HEK293 (cell line): ENCODE data around the gene LRBA.

Experiments
- CTCF ChIA-PET: fragments of 350-600 bp; formaldehyde crosslinking; extraction: SDS; loops from one replicate; lab custom pipeline; 2021; ENCODE audit warnings: antibody characterized with exemption; lab: Yijun Ruan, JAX
- POLR2A ChIA-PET: fragments of 300-600 bp; formaldehyde crosslinking; extraction: SDS; loops from one replicate; lab custom pipeline; 2020; ENCODE audit warnings: antibody characterized with exemption, inconsistent platforms; lab: Yijun Ruan, JAX
- H3K27ac ChIP-seq: fragments of 200-500 bp; sonication (Bioruptor generic); 2 replicates; pipeline ENCODE4 v1.5.1; 2014; ENCODE audit warnings: low read depth, low read length, control low read depth, inconsistent platforms; ENCODE audit errors: extremely low read depth
- H3K36me3 ChIP-seq, 2 experiments: fragments of 200-500 bp in 1 of 2; sonication (Bioruptor generic) in 1 of 2; 1 replicate in 1 of 2; 2 replicates in 1 of 2; pipeline ENCODE4 v1.5.1; 2014 to 2017; ENCODE audit warnings: inconsistent platforms in 2 of 2, low read length in 2 of 2; ENCODE audit not compliant: control insufficient read depth in 2 of 2, insufficient read depth in 1 of 2
- H3K4me1 ChIP-seq: fragments of 200-500 bp; sonication (Bioruptor generic); 2 replicates; pipeline ENCODE4 v1.5.1; 2014; ENCODE audit warnings: mild to moderate bottlenecking, low read length, inconsistent platforms; ENCODE audit not compliant: control insufficient read depth, insufficient read depth
- H3K4me3 ChIP-seq: 2 replicates; pipeline ENCODE4 v1.5.1; 2011; ENCODE audit warnings: low read depth, mild to moderate bottlenecking, control low read depth, low read length, moderate library complexity
- H3K9me3 ChIP-seq: fragments of 200-500 bp; sonication (Bioruptor generic); 2 replicates; pipeline ENCODE4 v1.5.1; 2014; ENCODE audit warnings: low read depth, low read length, inconsistent platforms; ENCODE audit not compliant: control insufficient read depth, insufficient read depth
- BCL11A ChIP-seq: fragments of 450-650 bp; formaldehyde crosslinking; IDR thresholded peaks from 2 replicates; pipeline ENCODE4 v1.5.1; 2016; ENCODE audit warnings: low read depth, missing biosample characterization, missing genetic modification characterization
- BCL11B ChIP-seq: fragments of 450-650 bp; formaldehyde crosslinking; IDR thresholded peaks from 2 replicates; pipeline ENCODE4 v1.5.1; 2016; ENCODE audit warnings: low read depth, missing biosample characterization, missing genetic modification characterization
- GLIS2 ChIP-seq: fragments of 450-650 bp; formaldehyde crosslinking; IDR thresholded peaks from 2 replicates; pipeline ENCODE4 v1.5.1; 2016; ENCODE audit warnings: missing biosample characterization, missing genetic modification characterization
- KLF16 ChIP-seq: fragments of 450-650 bp; formaldehyde crosslinking; IDR thresholded peaks from 2 replicates; pipeline ENCODE4 v1.5.1; 2017; ENCODE audit warnings: missing biosample characterization, missing genetic modification characterization
- SP3 ChIP-seq: fragments of 450-650 bp; formaldehyde crosslinking; IDR thresholded peaks from 2 replicates; pipeline ENCODE4 v1.5.1; 2016; ENCODE audit warnings: missing biosample characterization, missing genetic modification characterization
- ZBTB20 ChIP-seq: fragments of 450-650 bp; formaldehyde crosslinking; IDR thresholded peaks from 2 replicates; pipeline ENCODE4 v1.5.1; 2016; ENCODE audit warnings: missing biosample characterization, missing genetic modification characterization
- ZNF133 ChIP-seq: fragments of 450-650 bp; formaldehyde crosslinking; IDR thresholded peaks from 2 replicates; pipeline ENCODE4 v1.5.1; 2016; ENCODE audit warnings: missing biosample characterization, missing genetic modification characterization
- ZNF214 ChIP-seq: fragments of 450-650 bp; formaldehyde crosslinking; IDR thresholded peaks from 2 replicates; pipeline ENCODE4 v1.5.1; 2017; ENCODE audit warnings: missing biosample characterization, mild to moderate bottlenecking, missing genetic modification characterization, borderline replicate concordance
- ZNF404 ChIP-seq: fragments of 450-650 bp; formaldehyde crosslinking; IDR thresholded peaks from 2 replicates; pipeline ENCODE4 v1.5.1; 2017; ENCODE audit warnings: missing biosample characterization, missing genetic modification characterization
- ZNF530 ChIP-seq: fragments of 450-650 bp; formaldehyde crosslinking; IDR thresholded peaks from 2 replicates; pipeline ENCODE4 v1.5.1; 2016; ENCODE audit warnings: low read depth, missing biosample characterization, missing genetic modification characterization
- ZNF548 ChIP-seq: fragments of 450-650 bp; formaldehyde crosslinking; IDR thresholded peaks from 2 replicates; pipeline ENCODE4 v1.5.1; 2016; ENCODE audit warnings: missing biosample characterization, missing genetic modification characterization
- ZNF549 ChIP-seq: fragments of 450-650 bp; IDR thresholded peaks from 2 replicates; pipeline ENCODE4 v1.5.1; 2018; ENCODE audit warnings: missing biosample characterization, missing genetic modification characterization, mild to moderate bottlenecking, inconsistent platforms, moderate library complexity
- ZNF610 ChIP-seq: fragments of 450-650 bp; formaldehyde crosslinking; IDR thresholded peaks from 2 replicates; pipeline ENCODE4 v1.5.1; 2016; ENCODE audit warnings: missing biosample characterization, missing genetic modification characterization, borderline replicate concordance
- ZNF621 ChIP-seq: fragments of 450-650 bp; formaldehyde crosslinking; IDR thresholded peaks from 2 replicates; pipeline ENCODE4 v1.5.1; 2017; ENCODE audit warnings: missing biosample characterization, missing genetic modification characterization
- ZNF624 ChIP-seq: fragments of 450-650 bp; formaldehyde crosslinking; IDR thresholded peaks from 2 replicates; pipeline ENCODE4 v1.5.1; 2017; ENCODE audit warnings: missing biosample characterization, missing genetic modification characterization
- ZNF670 ChIP-seq: fragments of 450-650 bp; formaldehyde crosslinking; IDR thresholded peaks from 2 replicates; pipeline ENCODE4 v1.5.1; 2016; ENCODE audit warnings: missing biosample characterization, missing genetic modification characterization, low read depth
- ZNF792 ChIP-seq: fragments of 450-650 bp; formaldehyde crosslinking; IDR thresholded peaks from 2 replicates; pipeline ENCODE4 v1.5.1; 2016; ENCODE audit warnings: missing biosample characterization, missing genetic modification characterization
- TF ChIP-seq, protein P1 (sequence below): fragments of 450-650 bp; formaldehyde crosslinking; IDR thresholded peaks from 2 replicates; pipeline ENCODE4 v1.5.1; 2016; ENCODE audit warnings: missing biosample characterization, missing genetic modification characterization, borderline replicate concordance
- TF ChIP-seq, protein P2 (sequence below): fragments of 450-650 bp; formaldehyde crosslinking; conservative IDR thresholded peaks from 2 replicates; pipeline ENCODE4 v1.5.1; 2016; ENCODE audit warnings: low read depth, missing biosample characterization, missing genetic modification characterization
- TF ChIP-seq, protein P3 (sequence below): fragments of 450-650 bp; formaldehyde crosslinking; IDR thresholded peaks from 2 replicates; pipeline ENCODE4 v1.5.1; 2017; ENCODE audit warnings: missing biosample characterization, missing genetic modification characterization

Gene LRBA

DNA sequence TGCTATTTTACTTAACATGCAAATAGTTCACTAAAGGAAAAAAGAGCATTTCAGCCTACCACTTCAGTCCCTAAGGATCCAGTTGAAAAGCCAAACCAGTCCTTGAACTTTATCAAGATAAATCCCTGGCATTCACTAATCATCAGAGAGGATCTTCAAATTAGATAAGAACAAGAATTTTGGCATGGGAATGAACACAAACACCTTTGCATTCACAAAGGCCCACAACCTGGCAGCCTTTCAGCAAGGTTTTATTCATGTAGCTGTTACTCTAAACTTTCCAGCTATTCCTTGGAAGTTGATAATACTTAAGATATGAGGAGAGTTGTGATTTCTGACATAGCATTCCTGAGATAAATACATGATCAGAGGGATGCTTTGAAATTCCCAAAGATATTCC lies 193.4 kb downstream of the LRBA start (continued):
- TF ChIP-seq, protein P1, sequence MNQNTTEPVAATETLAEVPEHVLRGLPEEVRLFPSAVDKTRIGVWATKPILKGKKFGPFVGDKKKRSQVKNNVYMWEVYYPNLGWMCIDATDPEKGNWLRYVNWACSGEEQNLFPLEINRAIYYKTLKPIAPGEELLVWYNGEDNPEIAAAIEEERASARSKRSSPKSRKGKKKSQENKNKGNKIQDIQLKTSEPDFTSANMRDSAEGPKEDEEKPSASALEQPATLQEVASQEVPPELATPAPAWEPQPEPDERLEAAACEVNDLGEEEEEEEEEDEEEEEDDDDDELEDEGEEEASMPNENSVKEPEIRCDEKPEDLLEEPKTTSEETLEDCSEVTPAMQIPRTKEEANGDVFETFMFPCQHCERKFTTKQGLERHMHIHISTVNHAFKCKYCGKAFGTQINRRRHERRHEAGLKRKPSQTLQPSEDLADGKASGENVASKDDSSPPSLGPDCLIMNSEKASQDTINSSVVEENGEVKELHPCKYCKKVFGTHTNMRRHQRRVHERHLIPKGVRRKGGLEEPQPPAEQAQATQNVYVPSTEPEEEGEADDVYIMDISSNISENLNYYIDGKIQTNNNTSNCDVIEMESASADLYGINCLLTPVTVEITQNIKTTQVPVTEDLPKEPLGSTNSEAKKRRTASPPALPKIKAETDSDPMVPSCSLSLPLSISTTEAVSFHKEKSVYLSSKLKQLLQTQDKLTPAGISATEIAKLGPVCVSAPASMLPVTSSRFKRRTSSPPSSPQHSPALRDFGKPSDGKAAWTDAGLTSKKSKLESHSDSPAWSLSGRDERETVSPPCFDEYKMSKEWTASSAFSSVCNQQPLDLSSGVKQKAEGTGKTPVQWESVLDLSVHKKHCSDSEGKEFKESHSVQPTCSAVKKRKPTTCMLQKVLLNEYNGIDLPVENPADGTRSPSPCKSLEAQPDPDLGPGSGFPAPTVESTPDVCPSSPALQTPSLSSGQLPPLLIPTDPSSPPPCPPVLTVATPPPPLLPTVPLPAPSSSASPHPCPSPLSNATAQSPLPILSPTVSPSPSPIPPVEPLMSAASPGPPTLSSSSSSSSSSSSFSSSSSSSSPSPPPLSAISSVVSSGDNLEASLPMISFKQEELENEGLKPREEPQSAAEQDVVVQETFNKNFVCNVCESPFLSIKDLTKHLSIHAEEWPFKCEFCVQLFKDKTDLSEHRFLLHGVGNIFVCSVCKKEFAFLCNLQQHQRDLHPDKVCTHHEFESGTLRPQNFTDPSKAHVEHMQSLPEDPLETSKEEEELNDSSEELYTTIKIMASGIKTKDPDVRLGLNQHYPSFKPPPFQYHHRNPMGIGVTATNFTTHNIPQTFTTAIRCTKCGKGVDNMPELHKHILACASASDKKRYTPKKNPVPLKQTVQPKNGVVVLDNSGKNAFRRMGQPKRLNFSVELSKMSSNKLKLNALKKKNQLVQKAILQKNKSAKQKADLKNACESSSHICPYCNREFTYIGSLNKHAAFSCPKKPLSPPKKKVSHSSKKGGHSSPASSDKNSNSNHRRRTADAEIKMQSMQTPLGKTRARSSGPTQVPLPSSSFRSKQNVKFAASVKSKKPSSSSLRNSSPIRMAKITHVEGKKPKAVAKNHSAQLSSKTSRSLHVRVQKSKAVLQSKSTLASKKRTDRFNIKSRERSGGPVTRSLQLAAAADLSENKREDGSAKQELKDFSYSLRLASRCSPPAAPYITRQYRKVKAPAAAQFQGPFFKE (tag by site-specific recombination) = no peak
- no peak for TF ChIP-seq ZNF670 (tag by site-specific recombination)
- no peak for TF ChIP-seq GLIS2 (tag by site-specific recombination)
- TF ChIP-seq ZBTB20 (tag by site-specific recombination) = no peak
- no peak for TF ChIP-seq ZNF548 (tag by site-specific recombination)

DNA sequence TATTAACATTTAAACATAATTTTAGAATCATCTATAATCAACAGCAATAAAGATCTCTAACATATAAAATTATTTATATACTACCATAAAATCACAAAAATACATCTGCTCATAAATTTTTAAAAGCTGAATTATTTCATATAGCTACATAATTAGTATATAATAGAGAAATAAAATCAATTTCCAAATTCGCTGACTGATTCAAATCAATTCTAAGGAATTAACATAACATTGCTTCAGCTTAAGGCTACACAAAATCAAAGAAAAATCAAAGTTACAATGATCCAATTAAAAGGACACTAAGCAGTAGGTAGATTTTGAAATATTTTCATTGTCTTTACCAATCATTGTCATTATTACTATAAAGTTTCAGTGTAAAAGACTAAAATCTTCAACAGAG lies 194.7 kb downstream of the LRBA start:
- Histone ChIP-seq H3K4me3 (no peak overlapping the region), H3K4me1 (no peaks in the 10 kb centered on the region), H3K27ac (no peak overlapping the region), H3K9me3 (no peaks in the 10 kb centered on the region), H3K36me3 (no peaks in the 10 kb centered on the region)
- POLR2A ChIA-PET = no interaction called here
- CTCF ChIA-PET = interaction anchor here (0.6 kb wide), 1 partner anchor 12 kb away, joined by 3 read pairs; no protein-coding TSS in a partner anchor
- TF ChIP-seq ZNF792 (no peak), KLF16 (tag by site-specific recombination) (no peak), ZNF610 (tag by site-specific recombination) (no peak), BCL11B (tag by site-specific recombination) (no peak), ZNF624 (tag by site-specific recombination) (no peak), ZNF404 (tag by site-specific recombination) (no peak), ZNF214 (tag by site-specific recombination) (no peak), SP3 (tag by site-specific recombination) (no peak), ZNF549 (tag by site-specific recombination) (no peak), ZNF530 (tag by site-specific recombination) (no peak), BCL11A (tag by site-specific recombination) (no peak), ZNF133 (no peak), ZNF621 (no peak)
- TF ChIP-seq, protein P2, sequence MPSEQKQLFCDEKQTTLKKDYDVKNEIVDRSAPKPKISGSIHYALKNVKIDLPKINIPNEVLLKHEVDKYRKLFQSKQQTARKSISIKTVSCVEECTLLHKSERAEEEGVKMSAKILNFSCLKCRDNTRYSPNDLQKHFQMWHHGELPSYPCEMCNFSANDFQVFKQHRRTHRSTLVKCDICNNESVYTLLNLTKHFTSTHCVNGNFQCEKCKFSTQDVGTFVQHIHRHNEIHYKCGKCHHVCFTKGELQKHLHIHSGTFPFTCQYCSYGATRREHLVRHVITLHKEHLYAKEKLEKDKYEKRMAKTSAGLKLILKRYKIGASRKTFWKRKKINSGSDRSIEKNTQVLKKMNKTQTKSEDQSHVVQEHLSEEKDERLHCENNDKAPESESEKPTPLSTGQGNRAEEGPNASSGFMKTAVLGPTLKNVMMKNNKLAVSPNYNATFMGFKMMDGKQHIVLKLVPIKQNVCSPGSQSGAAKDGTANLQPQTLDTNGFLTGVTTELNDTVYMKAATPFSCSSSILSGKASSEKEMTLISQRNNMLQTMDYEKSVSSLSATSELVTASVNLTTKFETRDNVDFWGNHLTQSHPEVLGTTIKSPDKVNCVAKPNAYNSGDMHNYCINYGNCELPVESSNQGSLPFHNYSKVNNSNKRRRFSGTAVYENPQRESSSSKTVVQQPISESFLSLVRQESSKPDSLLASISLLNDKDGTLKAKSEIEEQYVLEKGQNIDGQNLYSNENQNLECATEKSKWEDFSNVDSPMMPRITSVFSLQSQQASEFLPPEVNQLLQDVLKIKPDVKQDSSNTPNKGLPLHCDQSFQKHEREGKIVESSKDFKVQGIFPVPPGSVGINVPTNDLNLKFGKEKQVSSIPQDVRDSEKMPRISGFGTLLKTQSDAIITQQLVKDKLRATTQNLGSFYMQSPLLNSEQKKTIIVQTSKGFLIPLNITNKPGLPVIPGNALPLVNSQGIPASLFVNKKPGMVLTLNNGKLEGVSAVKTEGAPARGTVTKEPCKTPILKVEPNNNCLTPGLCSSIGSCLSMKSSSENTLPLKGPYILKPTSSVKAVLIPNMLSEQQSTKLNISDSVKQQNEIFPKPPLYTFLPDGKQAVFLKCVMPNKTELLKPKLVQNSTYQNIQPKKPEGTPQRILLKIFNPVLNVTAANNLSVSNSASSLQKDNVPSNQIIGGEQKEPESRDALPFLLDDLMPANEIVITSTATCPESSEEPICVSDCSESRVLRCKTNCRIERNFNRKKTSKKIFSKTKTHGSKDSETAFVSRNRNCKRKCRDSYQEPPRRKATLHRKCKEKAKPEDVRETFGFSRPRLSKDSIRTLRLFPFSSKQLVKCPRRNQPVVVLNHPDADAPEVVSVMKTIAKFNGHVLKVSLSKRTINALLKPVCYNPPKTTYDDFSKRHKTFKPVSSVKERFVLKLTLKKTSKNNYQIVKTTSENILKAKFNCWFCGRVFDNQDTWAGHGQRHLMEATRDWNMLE (tag by site-specific recombination) = no peak
- TF ChIP-seq, protein P3, sequence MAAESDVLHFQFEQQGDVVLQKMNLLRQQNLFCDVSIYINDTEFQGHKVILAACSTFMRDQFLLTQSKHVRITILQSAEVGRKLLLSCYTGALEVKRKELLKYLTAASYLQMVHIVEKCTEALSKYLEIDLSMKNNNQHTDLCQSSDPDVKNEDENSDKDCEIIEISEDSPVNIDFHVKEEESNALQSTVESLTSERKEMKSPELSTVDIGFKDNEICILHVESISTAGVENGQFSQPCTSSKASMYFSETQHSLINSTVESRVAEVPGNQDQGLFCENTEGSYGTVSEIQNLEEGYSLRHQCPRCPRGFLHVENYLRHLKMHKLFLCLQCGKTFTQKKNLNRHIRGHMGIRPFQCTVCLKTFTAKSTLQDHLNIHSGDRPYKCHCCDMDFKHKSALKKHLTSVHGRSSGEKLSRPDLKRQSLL = no peak
